GM19023 (cell line): Measurements from ENCODE around the gene LRP2.
A peak's percentile ranks its signal among the peaks of the same experiment; 100 is the strongest.

ENCODE experiments used
- ATAC-seq: cut with Tn5 transposase; IDR thresholded peaks from one replicate; pipeline ENCODE4 v1.9.1; 2021; ENCODE audit warnings: mild to moderate bottlenecking, moderate library complexity; ENCODE audit not compliant: unreplicated experiment

LRP2 gene

GRCh38 chr2:169094676-169095075, 267.7 kb downstream of the LRP2 start:
- ATAC-seq = no peak

- no peak for ATAC-seq
Observed at GRCh38 chr2:169093535-169093934, 268.8 kb downstream of the LRP2 start.

GRCh38 chr2:169091761-169092519, 270.4 kb downstream of the LRP2 start:
- ATAC-seq = no peak

GRCh38 chr2:169091256-169091655, 271.1 kb downstream of the LRP2 start:
- no peak for ATAC-seq

- no peak for ATAC-seq
Observed at GRCh38 chr2:169090133-169090820, 272.1 kb downstream of the LRP2 start.

GRCh38 chr2:169089182-169089581, 273.2 kb downstream of the LRP2 start:
- ATAC-seq = no peak

GRCh38 chr2:169087757-169088379, 274.5 kb downstream of the LRP2 start:
- no peak for ATAC-seq

GRCh38 chr2:169086893-169087467, 275.4 kb downstream of the LRP2 start:
- no peak for ATAC-seq

- ATAC-seq = no peak
Observed at GRCh38 chr2:169082995-169083394, 279.3 kb downstream of the LRP2 start.

GRCh38 chr2:169081551-169081950, 280.8 kb downstream of the LRP2 start:
- no peak for ATAC-seq

GRCh38 chr2:169080250-169081069, 281.9 kb downstream of the LRP2 start:
- peak; percentile 81 for ATAC-seq

GRCh38 chr2:169077674-169078240, 284.6 kb downstream of the LRP2 start:
- ATAC-seq = no peak
